Stimulated activated CD4-positive, alpha-beta T cell treated with anti-CD3 and anti-CD28 coated beads, TNF-alpha, amount 100 ng/mL, for 4 hours (primary cell): ENCODE results near the gene UPK3BL2.
"Not testable (repeated sequence)": the region's sequence is repeated elsewhere in the genome, so short reads cannot be mapped to it uniquely, and the experiment has no call there.

Experiments used
- DNase-seq, 3 experiments: peaks; one replicate each; pipeline ENCODE4 v3.0.0-alpha.2; 2020; ENCODE audit warnings: low read depth in 3 of 3

UPK3BL2 gene, protein sequence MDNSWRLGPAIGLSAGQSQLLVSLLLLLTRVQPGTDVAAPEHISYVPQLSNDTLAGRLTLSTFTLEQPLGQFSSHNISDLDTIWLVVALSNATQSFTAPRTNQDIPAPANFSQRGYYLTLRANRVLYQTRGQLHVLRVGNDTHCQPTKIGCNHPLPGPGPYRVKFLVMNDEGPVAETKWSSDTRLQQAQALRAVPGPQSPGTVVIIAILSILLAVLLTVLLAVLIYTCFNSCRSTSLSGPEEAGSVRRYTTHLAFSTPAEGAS

DNA sequence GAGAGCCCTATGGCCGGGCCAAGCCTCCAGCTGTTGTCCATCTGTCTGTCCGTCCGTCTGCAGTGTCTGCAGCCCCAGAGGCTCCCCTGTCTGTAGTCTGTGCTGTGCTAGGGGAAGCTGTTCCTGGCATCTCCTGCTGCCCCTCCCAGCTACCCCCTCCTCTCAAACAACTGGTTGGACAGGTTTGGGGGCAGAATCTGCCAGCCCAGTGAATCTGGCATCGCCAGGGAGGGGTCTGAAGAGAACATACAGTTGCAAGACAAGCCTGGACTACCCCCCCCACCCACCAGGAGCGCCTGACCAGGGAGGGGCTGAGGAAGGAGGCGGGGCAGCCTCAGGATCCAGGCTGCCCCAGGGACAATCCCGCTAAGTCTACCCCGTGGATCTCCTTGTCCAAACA lies at the start of gene UPK3BL2:
Gene UPK3BL2 (minus strand): TSS at position 101 of the 400 bp plus-strand sequence. CDS start 60 bp downstream, at position 41.
- not testable (repeated sequence) for DNase-seq

DNA sequence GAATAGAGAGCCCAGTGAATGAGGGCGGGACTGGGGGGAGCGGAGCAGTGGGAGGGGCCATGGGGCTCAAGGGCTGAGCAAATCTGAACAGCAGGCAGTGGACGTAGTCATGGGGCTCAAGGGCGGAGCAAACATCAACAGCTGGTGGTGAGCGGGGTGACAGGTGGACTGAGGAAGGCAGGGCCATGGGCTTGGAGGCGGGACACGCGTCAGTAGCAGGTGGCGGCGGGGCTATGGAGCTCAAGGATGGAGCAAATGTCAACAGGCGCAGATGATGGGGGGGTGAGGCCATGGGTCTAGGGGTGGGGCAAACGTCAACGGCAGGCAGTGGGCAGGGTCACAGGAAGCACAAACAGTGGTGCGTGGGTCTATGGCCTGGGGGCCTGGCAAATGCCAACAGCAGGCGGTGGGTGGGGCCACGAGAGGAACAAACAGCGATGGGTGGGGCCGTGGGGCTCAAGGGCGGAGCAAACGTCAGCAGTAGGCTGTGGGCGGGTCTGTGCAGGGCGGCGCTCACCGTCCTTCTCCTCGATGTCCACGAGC lies 49.1 kb upstream of the UPK3BL2 start:
- DNase-seq, result not testable (repeated sequence)

DNA sequence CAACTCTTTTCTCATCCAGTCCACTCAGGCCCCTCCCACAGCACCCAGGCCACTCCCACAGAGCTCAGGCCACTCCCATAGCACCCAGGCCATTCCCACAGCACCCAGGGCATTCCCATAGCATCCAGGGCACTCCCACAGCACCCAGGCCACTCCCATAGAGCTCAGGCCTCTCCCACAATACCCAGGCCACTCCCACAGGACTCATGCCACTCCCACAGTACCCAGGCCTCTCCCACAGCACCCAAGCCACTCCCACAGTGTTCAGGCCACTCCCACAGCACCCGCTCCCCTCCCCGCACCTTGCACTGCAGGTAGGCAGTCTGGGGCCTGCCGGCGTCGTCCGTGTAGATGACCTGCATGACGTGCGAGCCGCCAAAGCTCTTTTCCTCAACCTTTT lies 46.4 kb upstream of the UPK3BL2 start:
- DNase-seq, result not testable (repeated sequence)

DNA sequence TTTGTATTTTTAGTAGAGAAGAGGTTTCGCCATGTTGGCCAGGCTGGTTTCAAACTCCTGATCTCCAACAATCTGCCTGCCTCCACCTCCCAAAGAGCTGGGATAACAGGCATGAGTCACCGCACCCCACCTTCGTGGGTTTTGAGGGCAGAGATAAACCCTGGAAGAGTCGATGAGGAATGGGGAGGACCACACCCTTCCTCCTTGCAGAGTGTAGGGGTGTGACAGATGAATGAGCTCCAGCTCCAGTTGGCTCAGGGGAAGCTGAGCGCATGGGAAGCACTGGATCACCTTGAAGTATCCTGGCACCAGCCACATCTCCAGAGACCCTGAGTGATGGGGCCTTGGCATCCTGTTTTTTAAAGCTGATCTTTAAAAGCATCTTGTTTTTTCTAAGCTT lies 40.0 kb upstream of the UPK3BL2 start:
- not testable (repeated sequence) for DNase-seq

DNA sequence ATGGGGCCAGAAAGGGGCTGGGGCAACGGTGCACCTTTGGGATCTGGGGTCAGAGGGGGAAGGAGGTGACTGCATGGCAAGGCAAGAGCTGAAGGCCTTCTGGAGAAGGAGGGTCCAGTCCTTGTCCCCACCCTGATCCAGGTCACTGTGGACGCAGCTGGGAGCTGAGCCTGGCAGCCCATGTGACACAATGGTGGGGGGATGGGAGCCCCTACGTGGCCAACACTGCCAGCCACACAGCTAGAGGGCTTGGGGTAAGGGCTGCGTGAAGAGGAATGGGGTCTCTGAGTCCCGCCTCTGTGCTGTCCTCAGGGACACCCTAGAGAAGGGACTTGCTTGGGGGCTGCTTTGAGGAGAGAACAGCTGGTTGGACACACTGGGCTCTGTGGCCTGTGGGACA lies 38.2 kb upstream of the UPK3BL2 start:
- not testable (repeated sequence) for DNase-seq

DNA sequence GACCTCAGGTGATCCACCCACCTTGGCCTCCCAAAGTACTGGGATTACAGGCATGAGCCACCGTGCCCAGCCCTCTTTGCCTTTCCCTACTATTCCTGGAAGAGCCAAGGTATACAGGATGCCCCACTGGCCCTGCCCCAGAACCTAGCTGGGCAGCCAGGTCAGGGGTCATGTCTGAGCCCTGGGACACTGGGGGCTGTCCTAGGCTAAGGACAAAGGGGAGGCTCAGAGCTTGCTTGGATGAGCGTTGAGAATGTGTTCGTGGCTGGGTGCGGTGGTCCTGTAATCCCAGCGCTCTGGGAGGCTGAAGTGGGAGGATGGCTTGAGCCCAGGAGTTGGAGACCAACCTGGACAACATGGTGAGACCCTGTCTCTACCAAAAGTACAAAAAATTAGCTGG lies 35.0 kb upstream of the UPK3BL2 start:
- not testable (repeated sequence) for DNase-seq

DNA sequence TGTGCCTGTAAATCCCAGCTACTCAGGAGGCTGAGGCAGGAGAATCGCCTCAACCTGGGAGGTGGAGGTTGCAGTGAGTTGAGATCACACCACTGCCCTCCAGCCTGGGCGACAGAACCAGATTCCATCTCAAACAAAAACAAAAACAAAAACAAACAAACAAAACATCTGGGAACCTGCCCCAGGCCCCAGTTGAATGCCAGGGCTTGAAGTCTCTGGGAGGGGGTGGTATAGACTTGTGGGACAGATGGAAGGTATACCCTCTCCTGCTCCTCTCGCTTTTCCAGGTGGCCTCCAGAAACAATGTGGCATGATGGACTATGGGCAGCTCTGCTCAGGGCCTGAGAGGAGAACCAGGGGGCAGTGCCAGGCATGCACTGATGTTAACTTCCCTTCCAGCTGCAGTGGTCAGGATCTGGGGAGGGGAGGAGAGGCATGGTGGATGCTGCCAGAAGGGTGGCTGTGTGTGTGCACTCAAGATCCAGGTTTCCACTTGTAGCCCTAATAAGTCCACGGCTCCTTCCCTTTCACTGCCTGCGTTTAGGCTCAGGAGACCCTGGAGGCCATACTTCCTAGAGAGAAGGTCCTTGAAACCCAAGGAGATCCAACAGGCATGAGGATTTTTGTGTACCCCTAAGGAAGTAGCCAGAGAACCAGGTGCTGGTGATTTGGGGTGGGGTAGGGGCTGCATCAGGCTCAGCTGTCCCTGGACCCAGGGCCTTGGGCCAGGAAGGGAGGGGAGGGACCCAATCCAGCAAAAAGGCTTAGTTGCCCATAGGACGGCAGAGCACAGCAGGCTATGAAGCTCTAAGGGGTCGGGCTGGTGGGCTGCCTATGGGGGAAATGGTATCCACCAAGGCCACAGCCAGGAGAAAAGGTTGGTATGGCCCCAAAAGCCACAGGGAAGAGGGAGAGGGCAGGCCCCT lies 34.1 kb upstream of the UPK3BL2 start:
- not testable (repeated sequence) for DNase-seq

DNA sequence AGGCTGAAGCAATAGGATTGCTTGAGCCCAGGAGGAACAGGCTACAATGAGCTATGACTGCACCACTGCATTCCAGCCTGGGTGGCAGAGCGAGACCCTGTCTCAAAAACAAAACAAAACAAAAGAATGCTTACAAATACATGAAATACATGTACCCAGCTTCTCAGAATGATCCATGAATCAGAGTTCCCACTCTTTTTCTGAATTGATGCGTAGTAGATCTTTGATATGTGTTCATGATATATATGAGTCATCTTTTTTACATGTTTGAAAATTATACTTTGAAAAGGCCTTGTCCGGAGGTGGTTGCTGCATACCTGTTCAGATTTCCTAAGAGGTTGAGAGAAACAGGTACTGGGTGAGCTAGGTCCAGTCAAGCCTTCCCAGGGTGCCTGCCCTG lies 32.9 kb upstream of the UPK3BL2 start:
- DNase-seq, result not testable (repeated sequence)

DNA sequence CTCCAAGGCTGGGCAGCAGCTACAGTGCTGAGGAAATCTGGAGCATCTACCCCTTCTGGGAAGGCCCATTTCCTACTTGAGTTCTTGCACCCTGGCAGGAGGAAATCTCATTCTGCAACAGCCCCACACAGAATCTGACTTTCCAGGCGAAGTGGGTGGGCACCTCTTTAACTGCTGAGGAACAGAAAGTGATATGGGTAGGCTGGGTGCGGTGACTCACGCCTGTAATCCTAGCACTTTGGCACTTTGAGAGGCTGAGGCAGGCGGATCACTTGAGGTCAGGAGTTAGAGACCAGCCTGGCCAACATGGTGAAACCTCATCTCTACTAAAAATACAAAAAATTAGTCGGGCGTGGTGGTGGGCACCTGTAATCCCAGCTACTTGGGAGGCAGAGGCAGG lies 31.1 kb upstream of the UPK3BL2 start:
- DNase-seq, result not testable (repeated sequence)

DNA sequence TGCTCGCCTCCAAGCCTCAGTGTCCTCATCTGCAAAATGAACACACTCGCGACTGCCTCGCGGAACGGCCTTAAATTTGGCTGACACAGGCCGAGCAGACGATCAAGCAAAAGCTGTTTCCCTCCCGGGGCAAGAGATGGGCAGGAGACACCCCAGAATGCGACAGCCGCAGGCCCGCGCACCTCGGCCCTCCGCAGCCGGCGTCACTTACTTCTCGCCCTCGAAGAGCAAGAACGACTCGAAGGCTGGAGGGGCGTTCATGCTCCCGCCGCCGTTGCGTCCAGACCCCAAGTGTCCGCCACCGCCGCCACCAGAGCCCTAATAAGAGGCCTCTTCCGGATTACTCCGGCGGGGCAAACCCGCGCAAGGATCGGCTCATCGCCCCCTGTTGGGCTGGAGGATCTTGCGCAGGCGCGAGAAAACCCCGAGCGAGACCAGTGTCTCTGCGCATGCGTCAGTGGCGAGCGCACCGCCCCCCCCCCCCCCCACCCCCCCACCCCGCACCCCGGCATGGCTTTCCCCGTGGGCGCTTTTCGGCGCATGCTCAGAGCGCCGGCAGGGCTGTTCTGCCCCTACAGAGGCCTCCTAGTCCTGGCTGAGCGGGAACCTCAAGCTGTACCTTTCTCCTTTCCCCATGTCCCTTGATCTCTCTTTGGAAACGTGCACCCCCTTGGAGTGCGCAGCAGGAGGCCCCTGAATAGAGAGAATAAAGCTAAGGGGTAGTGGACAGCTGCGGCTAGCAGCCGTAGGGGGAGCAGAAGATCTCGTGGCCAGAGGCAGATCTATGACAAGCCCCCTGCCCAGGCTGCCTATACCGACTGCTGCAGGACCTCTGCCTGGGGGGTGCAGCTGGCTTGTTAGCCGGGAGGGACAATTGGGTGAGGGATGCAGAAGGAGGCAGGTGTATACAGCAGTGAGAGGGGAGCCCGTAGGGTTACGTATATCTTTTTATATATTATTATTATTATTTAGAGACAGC lies 29.1 kb upstream of the UPK3BL2 start, which contains the start of gene POLR2J3:
Gene POLR2J3 (minus strand): TSS at position 323 of the 979 bp plus-strand sequence. CDS start 62 bp downstream, at position 261.
- DNase-seq, result peak; percentile 97 to 100 (median 100)

DNA sequence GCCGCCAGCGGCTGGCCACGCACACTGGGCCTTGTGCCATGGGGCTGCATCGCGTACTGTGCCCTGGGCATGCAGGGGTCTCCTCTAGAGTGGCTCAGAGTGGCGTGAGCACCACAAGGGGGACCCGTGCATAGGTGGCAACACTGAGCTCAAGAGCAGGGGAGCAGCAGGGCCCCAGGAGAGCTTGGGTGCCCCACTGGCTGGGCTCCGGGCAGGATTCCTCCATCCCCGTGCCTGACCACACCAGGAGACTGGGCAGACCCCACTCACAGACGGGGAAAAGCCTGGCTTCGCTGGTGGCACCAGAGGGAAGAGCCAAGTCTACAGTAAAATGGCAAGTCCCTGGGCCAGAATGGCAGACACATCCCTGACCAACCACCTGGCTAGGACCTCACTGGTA lies 25.1 kb upstream of the UPK3BL2 start:
- not testable (repeated sequence) for DNase-seq

DNA sequence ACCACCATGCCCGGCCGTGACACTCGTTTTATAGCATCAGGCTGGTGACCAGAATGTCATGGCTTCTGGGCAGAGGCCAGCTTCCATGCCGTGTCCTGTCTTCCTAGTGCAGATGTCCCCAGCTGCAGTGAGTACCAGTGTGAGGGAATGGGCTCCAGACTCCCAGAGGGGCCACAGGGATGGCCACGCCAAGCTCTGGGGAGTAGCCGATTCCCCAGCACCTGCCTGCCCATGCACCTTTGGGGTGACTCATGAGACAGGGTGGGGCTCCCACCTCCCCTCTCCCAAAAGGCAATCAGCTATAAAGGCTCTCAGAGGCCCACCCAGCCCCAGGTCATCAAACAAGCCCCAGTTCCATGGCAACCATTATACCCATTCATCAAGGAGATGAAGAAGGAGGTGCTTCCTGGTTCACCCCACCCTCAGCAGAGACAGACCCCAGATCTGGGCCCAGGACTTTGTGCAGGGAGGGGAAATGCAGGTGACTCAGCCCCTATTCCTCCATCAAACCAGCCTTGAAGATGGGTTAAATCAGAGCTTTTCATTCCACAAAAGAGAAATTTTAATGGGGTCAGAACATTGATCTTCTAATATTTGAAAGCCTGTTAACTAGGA lies 7.4 kb upstream of the UPK3BL2 start, which contains the start of gene SPDYE2:
Gene SPDYE2 (plus strand): TSS at position 419 of the 615 bp plus-strand sequence. CDS start 2,030 bp downstream, outside the sequence.
- DNase-seq, result not testable (repeated sequence)

DNA sequence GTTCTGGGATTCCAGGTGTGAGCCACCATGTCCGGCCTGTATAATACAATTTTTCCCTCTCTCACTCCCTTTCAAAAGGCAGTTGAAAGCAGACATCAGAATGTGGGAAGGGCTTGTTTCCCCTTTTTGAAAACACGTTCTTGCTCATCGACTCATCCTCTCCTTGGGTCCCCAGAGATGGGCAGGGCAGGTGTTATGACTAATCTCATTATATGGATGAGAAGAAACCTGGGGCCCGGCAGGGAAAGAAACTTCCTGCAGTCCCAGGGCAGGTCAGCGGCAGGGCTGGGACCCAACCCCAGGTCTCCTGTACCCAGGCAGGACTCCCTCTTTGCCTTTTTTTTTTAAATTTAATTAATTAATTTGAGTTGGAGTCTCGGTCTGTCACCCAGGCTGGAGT lies 2.9 kb upstream of the UPK3BL2 start:
- not testable (repeated sequence) for DNase-seq

DNA sequence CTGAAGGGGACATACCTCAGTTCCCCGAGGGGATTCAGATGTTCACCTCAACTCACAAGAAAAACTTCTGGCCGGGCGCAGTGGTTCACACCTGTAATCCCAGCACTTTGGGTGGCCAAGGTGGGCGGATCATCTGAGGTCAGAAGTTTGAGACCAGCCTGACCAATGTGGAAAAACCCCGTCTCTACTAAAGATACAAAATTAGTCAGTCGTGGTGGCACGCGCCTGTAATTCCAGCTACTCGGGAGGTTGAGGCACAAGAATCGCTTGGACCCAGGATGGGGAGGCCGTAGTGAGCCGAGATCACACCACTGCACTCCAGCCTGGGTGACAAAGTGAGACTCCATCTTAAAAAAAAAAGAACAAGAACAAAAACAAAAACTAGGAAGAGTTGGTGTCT lies 1.8 kb upstream of the UPK3BL2 start:
- not testable (repeated sequence) for DNase-seq

DNA sequence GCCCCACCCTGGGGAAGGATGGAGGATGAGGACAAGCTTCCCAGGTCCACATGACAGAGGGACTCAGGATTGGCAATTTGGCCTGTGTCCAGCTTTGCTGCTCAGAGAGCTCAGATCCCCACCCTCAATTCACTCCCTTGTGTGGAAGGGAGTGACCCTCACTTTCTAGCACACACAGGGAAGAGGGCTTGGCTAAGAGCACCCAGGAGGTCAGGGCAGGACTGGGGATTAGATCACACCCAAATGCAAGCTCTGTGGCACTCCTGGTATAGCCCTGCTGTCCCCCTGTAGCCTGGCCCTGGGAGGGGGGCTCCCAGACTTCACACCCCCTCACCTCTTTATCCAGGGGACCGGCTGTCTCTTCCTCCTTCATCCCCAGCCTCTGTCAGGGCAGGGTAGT lies 876 bp upstream of the UPK3BL2 start:
- DNase-seq, result not testable (repeated sequence)

DNA sequence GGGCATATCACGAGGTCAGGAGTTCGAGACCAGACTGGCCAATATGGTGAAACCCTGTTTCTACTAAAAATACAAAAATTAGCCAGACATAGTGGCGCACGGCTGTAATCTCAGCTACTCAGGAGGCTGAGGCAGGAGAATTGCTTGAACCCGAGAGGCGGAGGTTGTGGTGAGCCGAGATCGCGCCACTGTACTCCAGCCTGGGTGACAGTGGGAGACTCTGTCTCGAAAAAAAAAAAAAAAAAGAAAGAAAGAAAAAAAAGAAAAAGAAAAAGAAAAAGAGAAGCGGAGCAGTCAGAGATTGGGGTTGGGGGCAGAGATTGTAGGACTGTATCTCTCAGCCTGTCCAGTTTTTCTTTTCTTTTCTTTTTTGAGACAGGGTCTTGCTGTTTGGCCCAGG lies 725 bp downstream of the UPK3BL2 start:
- not testable (repeated sequence) for DNase-seq

DNA sequence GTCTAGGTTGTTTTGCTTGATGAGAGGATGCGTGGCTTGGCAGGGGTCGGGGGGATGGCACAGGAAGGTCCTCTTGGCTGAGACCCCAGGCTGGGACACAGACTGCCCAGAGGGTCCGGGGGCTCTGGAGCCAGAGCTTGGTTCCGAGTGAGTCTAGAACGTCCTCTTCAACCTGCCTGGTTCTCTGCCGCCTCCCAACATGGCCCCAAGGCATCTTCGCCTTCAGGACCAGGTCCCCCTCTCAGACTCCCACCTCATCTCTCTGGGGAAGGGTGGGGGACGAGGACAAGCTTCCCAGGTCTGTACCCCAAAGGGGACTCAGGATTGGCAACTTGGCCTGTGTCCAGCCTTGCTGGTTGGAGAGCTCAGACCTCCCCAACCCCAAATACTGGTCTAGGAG lies 1.4 kb downstream of the UPK3BL2 start:
- DNase-seq, result not testable (repeated sequence)

DNA sequence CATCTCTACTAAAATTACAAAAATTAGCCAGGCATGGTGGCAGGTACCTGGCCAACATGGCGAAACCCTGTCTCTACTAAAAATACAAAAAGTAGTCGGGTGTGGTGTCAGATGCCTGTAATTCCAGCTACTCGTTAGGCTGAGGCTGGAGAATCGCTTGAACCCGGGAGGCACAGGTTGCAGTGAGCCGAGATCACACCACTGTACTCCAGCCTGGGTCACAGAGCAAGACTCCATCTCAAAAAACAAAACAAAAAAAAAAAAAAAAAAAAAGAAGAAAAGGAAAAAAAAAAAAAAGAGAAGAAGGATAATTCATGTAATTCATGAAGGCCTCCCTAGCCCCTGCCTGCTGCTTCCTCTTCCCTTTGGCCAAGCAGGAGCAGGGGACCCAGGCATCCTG lies 2.9 kb downstream of the UPK3BL2 start:
- DNase-seq, result not testable (repeated sequence)

DNA sequence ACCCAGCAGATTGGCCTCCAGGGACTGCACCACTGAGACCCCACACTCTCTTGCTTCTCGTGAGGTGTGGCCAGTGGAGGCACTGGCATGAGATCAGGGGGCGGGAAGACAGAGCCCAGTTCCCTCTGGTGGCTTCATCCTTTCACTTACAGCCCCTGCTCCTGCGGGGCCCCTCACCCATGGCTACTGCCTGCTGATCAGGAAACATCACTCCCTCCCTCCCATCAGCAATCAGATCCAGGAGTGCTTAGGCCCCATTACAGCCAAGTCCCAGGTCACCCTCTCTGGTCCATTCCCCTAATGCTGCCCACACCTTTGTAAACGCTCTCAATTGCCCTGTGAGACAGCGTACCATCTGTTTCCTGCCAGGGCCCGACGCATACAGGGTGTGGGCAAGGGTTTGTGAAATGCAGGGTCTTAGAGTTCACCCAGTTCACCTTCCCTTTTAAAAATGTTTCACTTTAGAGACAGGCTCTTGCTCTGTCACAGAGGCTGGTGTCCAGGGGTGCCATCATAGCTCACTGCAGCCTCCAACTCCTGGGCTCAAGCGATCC lies 8.4 kb downstream of the UPK3BL2 start:
- not testable (repeated sequence) for DNase-seq

DNA sequence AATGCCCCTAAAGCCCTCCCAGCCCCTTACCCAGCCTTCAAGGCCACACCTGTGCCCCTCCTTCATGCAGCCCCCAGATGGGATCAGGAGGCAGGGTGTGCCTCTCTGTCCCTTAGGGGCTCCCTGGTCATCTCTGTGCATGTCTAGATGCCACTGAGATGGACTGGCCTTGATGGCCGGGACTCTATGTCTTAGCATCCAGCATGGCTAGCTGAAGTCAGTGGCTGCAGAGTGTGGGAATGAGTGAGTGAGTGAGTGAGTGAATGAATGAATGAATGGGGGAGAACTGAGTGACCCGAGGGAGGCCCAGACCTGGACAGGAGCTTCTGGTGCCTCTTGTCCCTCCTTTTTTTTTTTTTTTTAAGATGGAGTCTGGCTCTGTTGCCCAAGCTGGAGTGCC lies 11.4 kb downstream of the UPK3BL2 start:
- DNase-seq, result not testable (repeated sequence)
